ENCODE results near the gene S100A8.

Gene S100A8

GRCh38 chr1:153371231-153371630 lies 19.6 kb downstream of the S100A8 start:
- no peak for DNase-seq (ENCODE audit: low read depth)
- no peak for TF ChIP-seq CTCF (conservative IDR thresholded peaks at IDR 0.05; ENCODE audit: control insufficient read depth, insufficient read depth, low read depth, low read length)
- H3K4me3 ChIP-seq (ENCODE audit: control insufficient read depth, low read depth, low read length): no peak overlapping the region

- no peak for TF ChIP-seq CTCF (conservative IDR thresholded peaks at IDR 0.05; ENCODE audit: control insufficient read depth, insufficient read depth, low read depth, low read length)
- no peak for DNase-seq (ENCODE audit: low read depth)
- no peak overlapping the region for H3K4me3 ChIP-seq (ENCODE audit: control insufficient read depth, low read depth, low read length)
Observed at GRCh38 chr1:153370146-153370545, 20.7 kb downstream of the S100A8 start.

- no peak for TF ChIP-seq CTCF (conservative IDR thresholded peaks at IDR 0.05; ENCODE audit: control insufficient read depth, insufficient read depth, low read depth, low read length)
- H3K4me3 ChIP-seq (ENCODE audit: control insufficient read depth, low read depth, low read length): no peak overlapping the region
- no peak for DNase-seq (ENCODE audit: low read depth)
Observed at GRCh38 chr1:153368495-153368894, 22.4 kb downstream of the S100A8 start.

- TF ChIP-seq CTCF (conservative IDR thresholded peaks at IDR 0.05; ENCODE audit: control insufficient read depth, insufficient read depth, low read depth, low read length): no peak
- DNase-seq (ENCODE audit: low read depth): no peak
Observed at GRCh38 chr1:153367090-153367489, 23.8 kb downstream of the S100A8 start.

GRCh38 chr1:153366261-153366660 lies 24.6 kb downstream of the S100A8 start:
- H3K4me3 ChIP-seq (ENCODE audit: control insufficient read depth, low read depth, low read length): no peak overlapping the region
- TF ChIP-seq CTCF (conservative IDR thresholded peaks at IDR 0.05; ENCODE audit: control insufficient read depth, insufficient read depth, low read depth, low read length): no peak

More at GRCh38 chr1:153367090-153367489, 23.8 kb downstream of the S100A8 start:
- no peak overlapping the region for H3K4me3 ChIP-seq (ENCODE audit: control insufficient read depth, low read depth, low read length)

GRCh38 chr1:153365696-153366095 lies 25.2 kb downstream of the S100A8 start:
- DNase-seq (ENCODE audit: low read depth): no peak
- TF ChIP-seq CTCF (conservative IDR thresholded peaks at IDR 0.05; ENCODE audit: control insufficient read depth, insufficient read depth, low read depth, low read length): no peak
- no peak overlapping the region for H3K4me3 ChIP-seq (ENCODE audit: control insufficient read depth, low read depth, low read length)

More at GRCh38 chr1:153366261-153366660, 24.6 kb downstream of the S100A8 start:
- no peak for DNase-seq (ENCODE audit: low read depth)
